GM19468 (cell line): ENCODE data around the gene RTL10.
"Not testable (repeated sequence)": the region's sequence is repeated elsewhere in the genome, so short reads cannot be mapped to it uniquely, and the experiment has no call there.

ENCODE experiments used
- ATAC-seq: cut with Tn5 transposase; IDR thresholded peaks from one replicate; pipeline ENCODE4 v1.9.1; 2021; ENCODE audit warnings: mild to moderate bottlenecking, moderate library complexity, moderate number of reproducible peaks; ENCODE audit not compliant: unreplicated experiment; ENCODE audit errors: extremely low read depth

Gene RTL10

GRCh38 chr22:19890502-19891316 is 36.0 kb upstream of the RTL10 start:
- ATAC-seq = no peak

GRCh38 chr22:19889951-19890350 is 35.3 kb upstream of the RTL10 start:
- no peak for ATAC-seq

- no peak for ATAC-seq
Measured at GRCh38 chr22:19888131-19888746, 33.6 kb upstream of the RTL10 start.

- ATAC-seq = no peak
Measured at GRCh38 chr22:19887256-19887985, 32.7 kb upstream of the RTL10 start.

GRCh38 chr22:19886605-19887255 is 32.1 kb upstream of the RTL10 start:
- no peak for ATAC-seq

GRCh38 chr22:19885841-19886592 is 31.3 kb upstream of the RTL10 start:
- no peak for ATAC-seq

GRCh38 chr22:19884954-19885751 is 30.5 kb upstream of the RTL10 start:
- no peak for ATAC-seq

GRCh38 chr22:19884161-19884953 is 29.7 kb upstream of the RTL10 start:
- no peak for ATAC-seq

- not testable (repeated sequence) for ATAC-seq
Measured at GRCh38 chr22:19883446-19883845, 28.8 kb upstream of the RTL10 start.

GRCh38 chr22:19882446-19883381 is 28.0 kb upstream of the RTL10 start:
- ATAC-seq = no peak

GRCh38 chr22:19880786-19881569 is 26.3 kb upstream of the RTL10 start:
- ATAC-seq = no peak

- ATAC-seq = no peak
Measured at GRCh38 chr22:19879992-19880785, 25.5 kb upstream of the RTL10 start.

- no peak for ATAC-seq
Measured at GRCh38 chr22:19879643-19879991, 24.9 kb upstream of the RTL10 start.

GRCh38 chr22:19879246-19879570 is 24.5 kb upstream of the RTL10 start:
- no peak for ATAC-seq

- no peak for ATAC-seq
Measured at GRCh38 chr22:19878461-19879245, 24.0 kb upstream of the RTL10 start.
